NCI-H2227 (cell line): Measurements from ENCODE around the gene PLA2G6.
"Not testable (repeated sequence)": the region's sequence is repeated elsewhere in the genome, so short reads cannot be mapped to it uniquely, and the experiment has no call there.

Source experiments
- DNase-seq: peaks from one replicate; lab custom pipeline; 2025; ENCODE audit not compliant: unreplicated experiment; lab: John Stamatoyannopoulos, UW

PLA2G6 gene

GRCh38 chr22:38086942-38087341 lies 94.7 kb downstream of the PLA2G6 start:
- DNase-seq: no peak

GRCh38 chr22:38086001-38086845 lies 95.4 kb downstream of the PLA2G6 start:
- no peak for DNase-seq

DNA sequence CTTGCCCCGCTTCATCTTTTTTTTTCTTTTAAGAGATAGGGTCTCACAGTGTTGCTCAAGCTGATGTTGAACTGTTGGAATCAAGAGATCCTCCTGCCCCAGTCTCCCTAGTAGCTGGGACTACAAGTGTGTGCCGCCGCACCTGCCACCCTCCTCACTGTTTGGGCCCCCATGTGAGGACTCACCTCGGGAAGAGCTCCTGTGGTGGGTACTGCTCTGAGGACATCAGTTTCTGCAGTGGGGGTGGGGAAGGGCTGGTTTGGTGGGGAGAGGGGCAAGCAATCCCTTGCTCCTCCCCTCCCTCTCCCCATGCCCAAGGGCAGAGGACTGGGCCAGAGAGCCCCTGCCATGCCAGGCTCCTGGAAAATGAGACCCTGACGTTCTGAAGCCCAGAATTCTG lies 96.1 kb downstream of the PLA2G6 start:
- DNase-seq: no peak

GRCh38 chr22:38085056-38085455 lies 96.6 kb downstream of the PLA2G6 start:
- no peak for DNase-seq

GRCh38 chr22:38083931-38084631 lies 97.5 kb downstream of the PLA2G6 start, which contains the start of gene SLC16A8:
SLC16A8 (minus strand) TSS chr22:38084184; CDS start chr22:38082873, 1,311 bp downstream.
- DNase-seq: no peak

- DNase-seq: no peak
Measured at GRCh38 chr22:38082986-38083710, 98.5 kb downstream of the PLA2G6 start.

DNA sequence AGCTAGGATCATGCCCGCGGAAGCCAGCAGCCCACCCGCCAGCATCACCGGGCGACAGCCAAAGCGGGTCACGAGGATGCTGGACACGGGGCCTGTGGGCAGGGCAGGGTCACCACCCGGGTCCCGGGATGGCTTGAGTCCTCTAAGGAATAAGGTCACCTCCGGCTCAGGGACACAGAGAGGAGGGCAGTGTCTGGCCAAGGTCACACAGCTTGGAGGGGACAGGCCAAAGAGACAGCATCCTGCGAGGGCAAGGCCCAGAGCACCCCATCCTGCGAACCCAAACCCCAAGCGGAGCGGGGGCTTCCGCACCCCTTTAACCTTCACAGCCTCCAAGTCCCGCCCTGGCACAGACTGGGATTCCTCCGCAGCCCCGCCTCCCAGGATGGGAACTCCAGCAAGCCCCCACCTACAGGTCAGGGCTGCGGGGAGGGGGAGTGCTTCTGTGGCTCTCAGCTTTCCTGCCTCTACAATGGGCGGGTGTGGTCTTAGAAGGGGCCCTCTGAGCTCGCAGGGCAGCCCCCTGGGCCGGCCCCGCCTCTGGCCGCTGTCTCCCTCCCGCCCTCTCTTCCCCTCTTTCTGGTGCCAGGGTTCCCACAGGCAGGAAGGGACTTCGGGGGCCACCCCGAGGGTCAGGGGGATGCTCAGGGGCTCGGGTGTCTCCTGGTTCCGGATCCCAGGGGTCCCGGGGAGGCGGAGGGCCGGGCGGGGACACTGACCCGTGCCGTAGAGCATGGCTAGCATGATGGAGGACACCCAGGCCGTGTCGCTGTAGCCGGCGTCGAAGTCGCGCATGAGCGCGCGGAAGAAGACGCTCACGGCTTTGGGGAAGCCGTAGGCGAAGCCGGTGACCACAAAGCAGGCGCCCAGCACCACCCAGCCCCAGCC lies 99.4 kb downstream of the PLA2G6 start:
- no peak for DNase-seq

GRCh38 chr22:38081636-38081940 lies 100.0 kb downstream of the PLA2G6 start:
- no peak for DNase-seq

DNA sequence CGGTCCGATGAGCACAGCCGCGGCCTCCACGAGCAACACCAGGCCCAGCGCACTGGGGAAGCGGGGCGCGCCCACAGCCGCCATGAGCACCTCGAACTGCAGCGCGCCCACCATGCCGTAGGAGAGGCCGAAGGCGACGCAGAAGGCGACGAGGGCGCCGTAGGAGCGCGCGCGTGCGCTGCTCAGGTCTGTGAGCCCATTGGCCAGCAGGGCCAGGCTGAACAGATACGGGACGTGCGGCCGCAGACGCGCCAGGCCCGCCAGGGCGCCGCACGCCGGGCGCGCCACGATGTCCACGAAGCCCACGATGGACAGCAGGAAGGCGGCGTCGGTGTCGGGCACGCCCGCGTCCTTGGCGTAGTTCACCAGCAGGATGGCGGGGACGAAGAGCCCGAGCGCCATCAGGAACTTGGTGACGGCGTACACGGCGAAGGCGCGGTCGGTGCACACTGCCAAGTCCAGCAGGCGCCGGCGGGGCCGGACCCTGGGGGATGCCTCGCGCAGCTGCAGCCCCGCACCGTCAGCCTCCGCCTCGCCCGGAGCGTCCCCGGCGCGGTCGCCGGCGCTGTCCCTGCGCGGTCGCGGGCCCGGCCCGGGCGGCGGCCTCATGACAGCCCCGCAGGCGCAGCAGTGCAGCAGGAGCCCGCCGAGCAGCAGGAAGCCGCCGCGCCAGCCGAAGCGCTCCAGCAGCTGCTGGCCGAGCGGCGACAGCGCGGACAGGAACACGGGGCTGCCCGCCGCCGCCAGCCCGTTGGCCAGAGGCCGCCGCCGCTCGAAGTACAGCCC lies 100.6 kb downstream of the PLA2G6 start:
- no peak for DNase-seq

- no peak for DNase-seq
Measured at GRCh38 chr22:38080474-38080849, 101.2 kb downstream of the PLA2G6 start.

DNA sequence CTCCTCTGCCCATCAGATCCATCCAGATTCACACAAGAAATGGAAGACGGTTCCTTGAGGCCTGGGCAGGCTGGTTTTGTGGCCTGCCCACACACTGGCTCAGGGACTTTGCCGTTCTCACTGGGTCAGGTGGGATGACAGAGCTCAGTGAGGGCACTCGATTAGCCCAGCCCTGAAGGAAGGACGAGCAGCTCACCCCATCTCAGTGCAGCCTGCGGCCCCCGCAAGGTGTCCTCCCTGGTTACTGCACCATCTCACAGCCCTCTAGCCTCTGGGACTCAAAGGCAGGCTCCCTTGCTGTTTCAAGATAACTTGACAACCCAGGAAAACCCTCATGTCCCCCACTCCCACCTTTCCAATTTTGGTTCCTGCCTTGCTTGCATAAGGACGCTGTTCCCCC lies 101.8 kb downstream of the PLA2G6 start:
- DNase-seq: no peak

GRCh38 chr22:38079208-38079607 lies 102.4 kb downstream of the PLA2G6 start:
- DNase-seq: not testable (repeated sequence)

DNA sequence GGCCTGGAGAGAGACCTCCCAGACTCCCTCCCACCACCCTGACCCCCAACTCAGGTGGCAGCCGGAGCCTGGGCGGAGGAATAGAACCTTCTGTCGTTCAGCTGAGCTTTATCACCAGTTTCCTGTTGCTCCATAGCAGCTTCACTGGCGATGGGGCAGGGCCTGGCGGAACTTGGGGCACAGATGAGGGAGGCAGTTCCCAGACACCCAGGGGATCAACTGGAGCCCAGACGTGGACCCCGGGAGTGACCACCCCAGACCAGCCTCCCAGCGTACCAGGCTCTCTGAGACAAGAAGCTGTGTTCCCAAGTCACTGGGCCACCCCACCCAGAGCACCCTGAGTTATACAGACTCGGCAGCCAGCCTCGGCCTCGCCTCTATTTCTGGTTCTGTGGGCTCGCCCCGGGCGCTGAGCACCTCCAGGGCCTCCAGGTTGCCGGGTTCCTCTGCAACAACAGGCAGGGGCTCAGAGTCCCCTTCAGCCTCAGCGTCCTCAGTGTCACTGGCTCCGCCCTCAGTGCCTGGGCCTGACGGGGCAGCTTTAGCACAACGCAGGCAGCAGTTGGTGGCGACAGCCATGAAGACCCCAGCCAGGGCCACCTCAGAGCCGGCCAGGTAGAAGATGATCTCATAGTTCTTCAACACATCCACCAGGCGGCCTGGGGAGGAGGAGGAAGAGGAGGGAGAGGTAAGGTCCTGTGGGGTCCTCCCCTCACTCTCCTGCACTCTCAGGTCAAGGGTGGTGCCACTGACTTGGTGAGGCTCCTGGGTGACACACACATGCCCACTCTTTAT lies 103.4 kb downstream of the PLA2G6 start:
- DNase-seq: no peak

GRCh38 chr22:38077595-38077994 lies 104.0 kb downstream of the PLA2G6 start:
- no peak for DNase-seq

- no peak for DNase-seq
Measured at GRCh38 chr22:38077096-38077495, 104.5 kb downstream of the PLA2G6 start.

DNA sequence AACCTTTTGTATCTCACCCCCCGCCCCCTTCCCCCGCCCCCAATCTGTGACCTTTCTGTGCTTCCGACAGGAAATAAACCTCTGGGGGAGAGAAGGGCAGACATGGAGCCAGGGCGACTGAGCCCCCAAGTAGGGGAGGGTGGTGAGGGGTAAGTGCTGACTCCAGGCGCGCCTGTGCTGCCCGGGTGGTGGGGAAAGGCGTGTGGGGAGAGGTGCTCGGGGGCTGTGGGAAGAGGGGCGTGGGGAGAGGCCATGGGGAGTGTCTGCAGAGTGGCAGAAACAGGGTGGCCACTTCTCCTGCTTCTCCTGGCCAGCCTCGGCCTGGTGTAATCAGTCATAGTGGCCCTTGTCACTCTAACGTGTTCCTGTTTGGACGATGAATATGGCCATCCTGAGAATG lies 105.7 kb downstream of the PLA2G6 start:
- DNase-seq: no peak

GRCh38 chr22:38075105-38075825 lies 106.4 kb downstream of the PLA2G6 start:
- DNase-seq: no peak
